ENCODE measurements around the gene SCARB2. TPM values are rescaled to one million over a fixed set of nuclear protein-coding genes. Genes with fewer than 3 reads are reported as not detected.
A peak's percentile ranks its signal among the peaks of the same experiment; 100 is the strongest.

The SCARB2 gene
- total and polyA plus RNA-seq, 2 of the 4 experiments (the other 2 are of a cell fraction): 69.2 to 102 TPM

DNA sequence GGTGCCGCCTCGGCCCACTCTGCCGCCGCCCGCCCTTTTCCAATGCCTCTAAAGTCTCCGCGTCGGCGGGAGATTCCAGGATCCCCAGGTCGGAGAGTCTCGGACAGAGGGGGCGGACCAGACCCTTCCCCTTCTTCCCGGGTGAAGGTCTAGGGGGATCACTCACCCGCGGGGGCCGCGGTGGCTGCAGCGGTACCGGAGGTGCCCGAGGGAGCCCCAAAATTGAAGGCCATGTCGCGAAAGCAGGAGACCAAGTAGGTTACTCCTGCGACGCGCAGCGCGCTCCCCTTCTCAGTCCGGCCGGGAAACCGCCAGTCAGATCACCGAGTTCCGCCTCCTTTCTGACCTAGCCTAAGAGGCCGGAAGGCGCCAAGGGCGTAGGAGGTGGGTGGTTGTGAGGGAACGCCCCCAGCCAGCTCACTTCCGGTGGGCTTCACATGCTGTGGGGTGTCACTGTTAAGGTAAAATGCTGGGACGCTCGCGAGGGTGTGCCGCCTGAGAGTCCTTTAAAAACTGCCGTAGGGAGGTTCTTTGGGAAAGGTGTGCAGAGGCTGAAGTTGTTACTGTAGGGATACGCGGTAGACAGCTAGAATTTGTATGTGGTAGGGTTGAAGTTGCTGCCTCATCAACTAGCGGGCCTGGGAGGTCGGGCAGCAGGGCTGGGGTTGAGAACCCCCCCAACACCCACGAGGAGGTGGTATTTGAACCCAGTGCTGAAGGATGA, 65.3 kb downstream of the SCARB2 start, which contains the start of gene NUP54:
Gene NUP54, minus strand, starts transcription at position 256 of the 724 bp plus-strand sequence. Its CDS starts 23 bp downstream, at position 233.
- peak within 1 kb of the TSS; percentile 33 for H3K18ac ChIP-seq (ENCODE audit: low read depth, low read length)
- H2BK20ac ChIP-seq (ENCODE audit: low read depth, low read length): no peak within 1 kb of the TSS
- H3K79me1 ChIP-seq (ENCODE audit: low read depth in 1 of 2, low read length in 2 of 2): peaks cover 14 to 28% of the 10 kb centered on the region in 2 experiments
- peak; percentile 95 for DNase-seq
- in situ Hi-C loops (cut with MboI; ENCODE audit: low sequenced_read_pairs): no loop called here
- peak within 1 kb of the TSS; percentile 85 for H3K9ac ChIP-seq (ENCODE audit: low read depth, low read length)
- H3K27me3 ChIP-seq (ENCODE audit: control insufficient read depth, insufficient read depth, low read length): no peaks in the 10 kb centered on the region
- H4K5ac ChIP-seq (ENCODE audit: low read depth, low read length): peak within 1 kb of the TSS; percentile 81
- POLR2A ChIA-PET (ENCODE audit: unreplicated experiment): no interaction called here
- TSS peak; percentile 86 for BruUV-seq (replicated peaks)
- peak within 1 kb of the TSS; percentile 37; the same call in 1 of the 3 replicates for H2BK15ac ChIP-seq (ENCODE audit: low read depth, low read length)
- peak within 1 kb of the TSS; percentile 79 for H3K27ac ChIP-seq (ENCODE audit: insufficient read depth, low read length)
- 0 out of 2 replicates have a peak, but pooled peaks cover 3% of the 10 kb centered on the region for H4K20me1 ChIP-seq (ENCODE audit: insufficient read depth, low read length)
- peak within 1 kb of the TSS; percentile 38; the same call in 1 of the 2 replicates for H2BK120ac ChIP-seq (ENCODE audit: low read depth, low read length)
- H2AK9ac ChIP-seq (replicated peaks; ENCODE audit: low read depth, low read length, poor library complexity): peak within 1 kb of the TSS; percentile 98
- H3K56ac ChIP-seq (ENCODE audit: extremely low read depth, insufficient read depth, low read length): peak within 1 kb of the TSS; percentile 93
- peak within 1 kb of the TSS; percentile 95 for H3K4ac ChIP-seq (ENCODE audit: low read depth, low read length)
- peak within 1 kb of the TSS; percentile 90 for H3K4me2 ChIP-seq (ENCODE audit: low read depth, low read length)
- H2AFZ ChIP-seq (replicated peaks; ENCODE audit: low read length, poor library complexity): peak within 1 kb of the TSS; percentile 99
- H3K4me1 ChIP-seq (ENCODE audit: control insufficient read depth, insufficient read depth, low read length): no peaks in the 10 kb centered on the region; the same call in 1 of the 2 replicates
- H3K14ac ChIP-seq (replicated peaks; ENCODE audit: low read depth, low read length): peak within 1 kb of the TSS; percentile 99
- CTCF ChIA-PET: no interaction called here
- H4K8ac ChIP-seq (ENCODE audit: low read depth in 2 of 2, low read length in 2 of 2): peak within 1 kb of the TSS; percentile 87 to 97
- H3K4me3 ChIP-seq (ENCODE audit: insufficient read depth, low read depth, low read length): peak within 1 kb of the TSS; percentile 64
- H2AK5ac ChIP-seq (ENCODE audit: low read depth, low read length): peak within 1 kb of the TSS; percentile 84
- H3K9me1 ChIP-seq (ENCODE audit: insufficient read depth, low read length): no peaks in the 10 kb centered on the region
- H3K23ac ChIP-seq (ENCODE audit: low read depth, low read length): peak within 1 kb of the TSS; percentile 90
- no peaks in the 10 kb centered on the region for H3K36me3 ChIP-seq (ENCODE audit: control insufficient read depth, insufficient read depth, low read length)
- dilution Hi-C loops (cut with HindIII; ENCODE audit: low sequenced_read_pairs, unreplicated experiment): no loop called here
- peak within 1 kb of the TSS; percentile 71 for H2BK5ac ChIP-seq (ENCODE audit: low read depth, low read length, poor library complexity, severe bottlenecking)
- intact Hi-C loops (cut with micrococcal nuclease): loop anchor here (1.0 kb wide), 1 partner anchor 158 kb away; the partner anchor contains the start of gene SDAD1
- H3K9me3 ChIP-seq (ENCODE audit: control insufficient read depth, insufficient read depth, low read length): no peaks in the 10 kb centered on the region
- peak; percentile 98 for ATAC-seq (ENCODE audit: low read depth)
- 0% methylated on average over 25 of the region's 47 CpGs; no CpG with 5 or more reads in 1 of the 2 experiments for WGBS, 2 experiments (ENCODE audit: extremely low coverage in 2 of 2, insufficient read length in 1 of 2)
- peak within 1 kb of the TSS; percentile 94 for H4K91ac ChIP-seq (ENCODE audit: insufficient read depth, low read depth, low read length)
- TF ChIP-seq, protein P1, sequence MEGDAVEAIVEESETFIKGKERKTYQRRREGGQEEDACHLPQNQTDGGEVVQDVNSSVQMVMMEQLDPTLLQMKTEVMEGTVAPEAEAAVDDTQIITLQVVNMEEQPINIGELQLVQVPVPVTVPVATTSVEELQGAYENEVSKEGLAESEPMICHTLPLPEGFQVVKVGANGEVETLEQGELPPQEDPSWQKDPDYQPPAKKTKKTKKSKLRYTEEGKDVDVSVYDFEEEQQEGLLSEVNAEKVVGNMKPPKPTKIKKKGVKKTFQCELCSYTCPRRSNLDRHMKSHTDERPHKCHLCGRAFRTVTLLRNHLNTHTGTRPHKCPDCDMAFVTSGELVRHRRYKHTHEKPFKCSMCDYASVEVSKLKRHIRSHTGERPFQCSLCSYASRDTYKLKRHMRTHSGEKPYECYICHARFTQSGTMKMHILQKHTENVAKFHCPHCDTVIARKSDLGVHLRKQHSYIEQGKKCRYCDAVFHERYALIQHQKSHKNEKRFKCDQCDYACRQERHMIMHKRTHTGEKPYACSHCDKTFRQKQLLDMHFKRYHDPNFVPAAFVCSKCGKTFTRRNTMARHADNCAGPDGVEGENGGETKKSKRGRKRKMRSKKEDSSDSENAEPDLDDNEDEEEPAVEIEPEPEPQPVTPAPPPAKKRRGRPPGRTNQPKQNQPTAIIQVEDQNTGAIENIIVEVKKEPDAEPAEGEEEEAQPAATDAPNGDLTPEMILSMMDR (conservative IDR thresholded peaks at IDR 0.05; ENCODE audit: low read depth, low read length): no peak
- no peak for TF ChIP-seq CEBPB (IDR thresholded peaks at IDR 0.05; ENCODE audit: low read depth, low read length)
- TF ChIP-seq FOS (IDR thresholded peaks at IDR 0.05; ENCODE audit: low read depth, low read length): no peak
- 0 out of 2 replicates have a peak, but pooled peaks have one; percentile 34 for TF ChIP-seq MAFK (IDR thresholded peaks at IDR 0.05; ENCODE audit: low read depth, low read length)
- TF ChIP-seq, protein P2, sequence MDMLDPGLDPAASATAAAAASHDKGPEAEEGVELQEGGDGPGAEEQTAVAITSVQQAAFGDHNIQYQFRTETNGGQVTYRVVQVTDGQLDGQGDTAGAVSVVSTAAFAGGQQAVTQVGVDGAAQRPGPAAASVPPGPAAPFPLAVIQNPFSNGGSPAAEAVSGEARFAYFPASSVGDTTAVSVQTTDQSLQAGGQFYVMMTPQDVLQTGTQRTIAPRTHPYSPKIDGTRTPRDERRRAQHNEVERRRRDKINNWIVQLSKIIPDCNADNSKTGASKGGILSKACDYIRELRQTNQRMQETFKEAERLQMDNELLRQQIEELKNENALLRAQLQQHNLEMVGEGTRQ (IDR thresholded peaks at IDR 0.05; ENCODE audit: low read depth, low read length): no peak
- peak; percentile 87 for TF ChIP-seq POLR2A (IDR thresholded peaks at IDR 0.05; ENCODE audit: low read depth, low read length)
- TF ChIP-seq MAZ (IDR thresholded peaks at IDR 0.05; ENCODE audit: borderline replicate concordance, low read depth, low read length): peak; percentile 85
- TF ChIP-seq CHD1 (IDR thresholded peaks at IDR 0.05; ENCODE audit: low read depth, low read length): no peak
- no peak for TF ChIP-seq RFX5 (IDR thresholded peaks at IDR 0.05; ENCODE audit: low read depth, low read length)
- TF ChIP-seq MXI1 (IDR thresholded peaks at IDR 0.05; ENCODE audit: borderline replicate concordance, low read depth, low read length): peak; percentile 95
- TF ChIP-seq RAD21 (IDR thresholded peaks at IDR 0.05; ENCODE audit: low read length): no peak
- TF ChIP-seq, protein P3, sequence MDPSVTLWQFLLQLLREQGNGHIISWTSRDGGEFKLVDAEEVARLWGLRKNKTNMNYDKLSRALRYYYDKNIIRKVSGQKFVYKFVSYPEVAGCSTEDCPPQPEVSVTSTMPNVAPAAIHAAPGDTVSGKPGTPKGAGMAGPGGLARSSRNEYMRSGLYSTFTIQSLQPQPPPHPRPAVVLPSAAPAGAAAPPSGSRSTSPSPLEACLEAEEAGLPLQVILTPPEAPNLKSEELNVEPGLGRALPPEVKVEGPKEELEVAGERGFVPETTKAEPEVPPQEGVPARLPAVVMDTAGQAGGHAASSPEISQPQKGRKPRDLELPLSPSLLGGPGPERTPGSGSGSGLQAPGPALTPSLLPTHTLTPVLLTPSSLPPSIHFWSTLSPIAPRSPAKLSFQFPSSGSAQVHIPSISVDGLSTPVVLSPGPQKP (IDR thresholded peaks at IDR 0.05; ENCODE audit: borderline replicate concordance, low read depth, low read length): no peak
- TF ChIP-seq NFE2L2 (IDR thresholded peaks at IDR 0.05; ENCODE audit: low read depth, low read length): peak; percentile 3; the same call in 1 of the 2 replicates
- TF ChIP-seq RCOR1 (IDR thresholded peaks at IDR 0.05; ENCODE audit: insufficient replicate concordance, low read length): peak; percentile 4
